CD4-positive, alpha-beta T cell treated with Interleukin-21 for 1 hour (primary cell): ENCODE data around the gene CHST2.
"Not testable (repeated sequence)": the region's sequence is repeated elsewhere in the genome, so short reads cannot be mapped to it uniquely, and the experiment has no call there.

Experiments
- DNase-seq: peaks from one replicate; pipeline ENCODE4 v3.0.0-alpha.2; 2020

Gene CHST2

GRCh38 chr3:143119009-143119914, at the start of gene CHST2:
Gene CHST2 (plus strand): TSS chr3:143119771. CDS start chr3:143120817, 1,046 bp downstream.
- DNase-seq = peak; percentile 65

DNA sequence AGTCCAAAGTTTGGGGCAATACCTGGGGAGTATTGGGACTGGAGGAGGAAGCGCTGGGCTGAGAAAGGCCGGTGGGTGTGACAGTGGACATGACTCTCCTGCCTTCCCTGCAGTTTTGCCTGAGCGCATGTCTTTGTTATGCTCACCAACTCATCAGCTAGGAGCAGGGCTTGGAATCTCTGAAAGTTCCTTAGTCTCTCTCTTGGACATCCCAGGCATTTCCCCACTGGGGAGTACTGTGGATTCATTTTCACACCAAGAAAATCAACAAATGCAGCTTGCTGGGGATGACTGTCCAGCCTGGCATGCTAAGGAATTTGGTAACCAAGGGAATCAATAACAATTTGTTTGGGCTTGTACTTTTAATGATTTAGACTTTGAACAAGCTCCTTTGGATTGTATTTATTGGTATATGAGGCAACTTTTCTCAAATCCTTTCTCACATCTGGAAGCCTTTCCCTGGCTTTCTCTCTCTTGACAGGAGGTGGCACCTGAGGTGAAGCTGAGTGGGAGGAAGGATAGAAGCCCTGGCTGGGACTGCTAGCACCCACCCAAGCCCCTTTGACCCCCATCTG, 48.5 kb upstream of the CHST2 start:
- DNase-seq = no peak

- no peak for DNase-seq
Observed at GRCh38 chr3:143071776-143072175, 47.8 kb upstream of the CHST2 start.

- DNase-seq = not testable (repeated sequence)
Observed at GRCh38 chr3:143072298-143073020, 47.1 kb upstream of the CHST2 start.

GRCh38 chr3:143073541-143073940, 46.0 kb upstream of the CHST2 start:
- not testable (repeated sequence) for DNase-seq

DNA sequence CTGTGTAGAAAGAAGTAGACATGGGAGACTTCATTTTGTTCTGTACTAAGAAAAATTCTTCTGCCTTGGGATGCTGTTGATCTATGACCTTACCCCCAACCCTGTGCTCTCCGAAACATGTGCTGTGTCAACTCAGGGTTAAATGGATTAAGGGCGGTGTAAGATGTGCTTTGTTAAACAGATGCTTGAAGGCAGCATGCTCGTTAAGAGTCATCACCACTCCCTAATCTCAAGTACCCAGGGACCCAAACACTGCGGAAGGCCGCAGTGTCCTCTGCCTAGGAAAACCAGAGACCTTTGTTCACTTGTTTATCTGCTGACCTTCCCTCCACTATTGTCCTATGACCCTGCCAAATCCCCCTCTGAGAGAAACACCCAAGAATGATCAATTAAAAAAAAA, 45.6 kb upstream of the CHST2 start:
- not testable (repeated sequence) for DNase-seq

- DNase-seq = no peak
Observed at GRCh38 chr3:143078883-143079282, 40.7 kb upstream of the CHST2 start.

DNA sequence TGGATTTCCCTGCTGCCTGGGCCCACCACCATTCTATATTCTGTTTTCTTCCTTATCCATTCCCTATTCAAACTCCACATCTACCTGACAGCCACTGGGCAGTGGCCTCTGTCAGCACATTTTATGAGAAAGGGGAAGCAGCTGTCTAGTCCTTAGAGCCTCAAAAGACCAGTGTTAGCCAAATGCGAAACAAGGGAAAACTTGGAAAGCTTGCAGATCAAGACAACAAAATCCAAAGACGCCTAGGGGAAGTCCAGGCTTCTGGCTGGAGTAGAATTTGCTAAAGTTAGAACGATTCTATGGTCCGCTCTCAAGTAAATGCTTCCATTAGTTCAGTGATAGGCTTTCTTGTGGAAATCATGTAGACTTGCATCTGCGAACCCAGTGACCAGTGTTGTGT, 39.4 kb upstream of the CHST2 start:
- DNase-seq = no peak

DNA sequence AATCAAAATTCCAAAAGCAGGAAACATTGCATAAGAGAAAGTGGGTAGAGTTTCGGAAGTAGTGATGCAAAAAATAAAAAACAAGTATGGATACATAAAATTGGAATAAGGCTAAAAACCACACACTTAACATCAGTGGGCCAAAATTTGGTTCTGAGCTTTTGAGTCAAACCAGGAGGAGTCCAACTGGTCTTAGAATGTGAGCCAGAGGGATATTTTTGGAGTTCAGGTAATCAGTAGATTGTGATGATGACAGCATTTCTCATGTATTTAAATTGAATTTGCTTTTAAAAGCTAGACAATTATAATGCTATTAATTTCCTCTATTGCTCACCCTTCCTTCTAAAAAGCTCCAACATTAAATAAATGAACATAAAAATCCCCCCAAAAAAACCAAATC, 38.2 kb upstream of the CHST2 start:
- no peak for DNase-seq

DNA sequence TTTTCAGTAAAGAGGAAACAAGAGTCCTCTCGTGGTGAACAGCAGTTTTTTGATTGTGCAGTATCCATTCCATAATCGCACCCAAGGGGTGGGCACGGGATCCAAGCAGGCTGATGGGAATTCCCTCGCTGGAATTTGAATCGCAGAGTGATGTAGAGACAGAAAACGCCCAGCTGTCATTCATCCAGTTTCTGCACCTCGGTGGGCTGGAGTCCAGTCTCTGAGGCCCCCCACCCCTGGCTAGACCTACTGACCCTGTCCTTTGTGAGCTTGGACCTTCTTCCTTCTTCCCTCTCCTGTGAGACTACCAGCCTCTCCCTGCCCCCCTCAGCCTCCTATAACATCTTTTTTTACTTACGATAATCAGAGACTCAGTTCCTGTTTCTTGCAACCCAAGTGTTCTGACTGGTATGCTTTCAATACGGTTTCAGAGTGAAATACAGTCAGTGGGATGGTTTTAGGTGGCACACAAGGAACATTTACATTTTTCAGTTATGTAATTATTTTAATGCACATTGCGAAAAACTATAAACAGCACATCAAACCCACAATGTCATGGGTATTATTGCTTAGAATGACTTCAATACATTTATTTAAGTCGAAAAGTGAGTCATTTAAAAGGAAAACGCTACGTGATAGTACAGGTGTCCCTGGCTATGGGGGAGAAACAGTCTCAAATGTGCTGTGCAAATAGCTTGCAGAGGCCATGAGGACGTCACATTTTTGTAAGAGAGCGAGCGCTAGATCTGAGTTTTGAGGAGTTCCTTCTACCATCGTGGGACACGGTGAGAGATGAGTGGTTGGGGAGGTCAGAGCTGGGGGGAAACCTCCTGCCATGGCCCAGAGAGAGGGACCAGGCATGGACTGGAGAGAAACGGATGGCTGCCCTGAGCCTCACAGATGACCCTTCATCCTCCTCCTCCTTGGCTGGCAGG, 37.5 kb upstream of the CHST2 start:
- DNase-seq = peak; percentile 2

- no peak for DNase-seq
Observed at GRCh38 chr3:143083781-143084180, 35.8 kb upstream of the CHST2 start.

DNA sequence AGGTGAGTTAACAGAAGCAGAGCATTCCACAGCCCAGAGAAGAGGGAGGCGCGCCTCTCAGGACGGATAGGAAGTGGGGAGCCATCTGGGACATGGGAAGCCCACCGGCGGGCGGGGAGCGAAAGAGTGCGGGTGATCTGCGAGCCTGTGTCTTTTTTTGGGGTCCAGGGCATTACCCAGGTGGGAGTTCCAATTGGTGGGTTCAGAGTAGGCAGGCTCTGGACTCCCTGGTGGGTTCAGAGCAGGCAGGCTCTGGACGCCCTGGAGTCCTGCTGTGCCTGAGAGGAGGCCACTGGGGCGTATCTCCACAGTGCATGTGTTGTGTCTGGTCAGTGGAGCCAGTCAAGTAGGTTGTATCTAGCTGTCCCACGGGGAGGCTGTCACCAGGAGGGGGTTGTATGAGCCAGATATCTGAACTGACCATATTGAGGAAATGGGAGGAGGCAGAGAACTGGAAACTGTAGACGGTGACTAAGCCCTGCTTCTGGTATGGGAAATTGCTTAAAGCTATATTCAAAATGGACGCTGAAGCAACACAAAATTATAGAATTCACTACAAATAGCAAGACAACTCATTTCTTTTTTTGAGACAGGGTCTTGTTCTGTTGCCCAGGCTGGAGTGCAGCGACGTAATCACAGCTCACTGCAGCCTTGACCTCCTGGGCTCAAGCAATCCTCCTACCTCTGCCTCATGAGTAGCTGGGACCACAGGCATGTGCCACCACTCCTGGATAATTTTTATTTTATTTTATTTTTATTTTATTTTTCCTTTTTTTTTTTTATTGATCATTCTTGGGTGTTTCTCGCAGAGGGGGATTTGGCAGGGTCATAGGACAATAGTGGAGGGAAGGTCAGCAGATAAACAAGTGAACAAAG, 34.5 kb upstream of the CHST2 start:
- DNase-seq = peak; percentile 3

DNA sequence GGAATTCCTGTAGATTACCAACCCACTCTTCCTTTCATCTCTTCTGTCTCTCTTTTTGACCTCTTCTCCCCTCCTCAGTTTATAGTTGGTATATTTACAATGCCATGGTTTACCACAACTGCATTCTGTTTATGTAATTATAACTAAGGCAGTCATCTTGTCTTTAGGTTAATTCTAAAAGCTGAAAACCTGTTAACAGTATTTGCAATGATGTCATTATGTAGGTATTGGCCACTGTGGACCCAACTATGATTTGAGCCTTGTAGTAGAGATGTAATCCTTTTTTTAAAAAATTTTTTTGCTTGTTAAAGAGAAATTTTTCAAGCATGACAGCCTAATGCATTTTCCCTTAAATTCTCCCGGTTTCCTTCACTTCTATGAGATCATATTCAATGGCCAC, 30.7 kb upstream of the CHST2 start:
- no peak for DNase-seq

- DNase-seq = no peak
Observed at GRCh38 chr3:143089965-143090364, 29.6 kb upstream of the CHST2 start.

- DNase-seq = no peak
Observed at GRCh38 chr3:143090486-143090885, 29.1 kb upstream of the CHST2 start.

DNA sequence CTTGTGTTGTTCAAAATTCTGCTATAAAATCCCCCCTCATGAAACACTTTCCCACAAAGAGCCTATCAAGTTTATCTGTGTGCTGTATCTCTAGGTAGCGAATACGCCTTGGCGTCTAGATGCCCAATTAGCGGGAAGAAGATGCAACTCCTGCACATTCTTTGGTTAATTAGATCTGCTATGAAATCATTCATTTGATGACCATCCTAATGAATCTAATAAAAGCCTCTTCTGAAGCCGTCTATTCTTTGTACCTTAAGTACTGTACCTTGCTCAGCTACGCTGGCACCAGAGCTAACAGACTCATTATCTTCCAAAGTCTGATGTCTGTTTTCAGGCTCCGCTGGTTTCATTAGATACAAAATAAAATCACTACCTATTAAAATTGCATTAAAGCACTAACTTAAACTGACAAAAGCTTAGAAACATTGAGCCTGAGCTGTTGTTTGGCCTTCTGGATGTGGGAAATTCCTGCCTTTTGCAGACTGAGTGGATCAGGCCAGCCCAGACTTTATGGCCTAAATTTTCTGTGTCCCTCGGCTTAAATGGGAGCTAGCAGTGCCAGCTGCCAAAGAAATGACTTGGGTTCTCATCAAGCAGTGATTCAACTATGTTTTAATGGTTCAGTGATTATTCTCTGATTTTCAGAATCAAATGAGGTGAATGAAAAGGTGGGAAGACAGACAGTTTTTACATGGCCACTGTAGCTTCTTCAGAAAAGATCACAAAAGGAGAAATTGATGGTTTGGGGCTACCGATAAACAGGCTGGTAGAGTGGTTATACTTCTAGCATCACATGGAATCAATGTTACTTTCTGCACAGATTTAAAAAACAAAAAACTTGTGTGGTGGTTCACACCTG, 28.4 kb upstream of the CHST2 start:
- DNase-seq = no peak

DNA sequence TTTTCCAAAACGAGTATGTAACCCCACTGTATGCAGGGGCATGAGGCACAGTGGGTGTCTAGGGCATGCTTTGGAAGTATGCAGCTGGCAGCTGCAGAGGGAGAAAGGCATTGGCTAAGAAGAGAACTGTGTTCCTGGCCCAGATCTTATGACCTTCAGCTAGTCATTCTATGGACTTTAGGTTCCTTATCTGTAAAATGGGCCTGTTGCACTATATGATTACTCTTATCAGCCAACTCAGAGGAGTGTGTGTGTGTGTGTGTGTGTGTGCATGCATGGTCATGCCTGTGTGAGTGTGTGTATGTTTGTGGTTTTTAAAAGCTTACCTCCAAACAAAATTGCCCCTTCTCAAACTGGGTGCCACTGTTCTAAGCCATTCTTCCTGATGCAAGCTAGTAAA, 27.4 kb upstream of the CHST2 start:
- no peak for DNase-seq

GRCh38 chr3:143095813-143096212, 23.8 kb upstream of the CHST2 start:
- DNase-seq = no peak

DNA sequence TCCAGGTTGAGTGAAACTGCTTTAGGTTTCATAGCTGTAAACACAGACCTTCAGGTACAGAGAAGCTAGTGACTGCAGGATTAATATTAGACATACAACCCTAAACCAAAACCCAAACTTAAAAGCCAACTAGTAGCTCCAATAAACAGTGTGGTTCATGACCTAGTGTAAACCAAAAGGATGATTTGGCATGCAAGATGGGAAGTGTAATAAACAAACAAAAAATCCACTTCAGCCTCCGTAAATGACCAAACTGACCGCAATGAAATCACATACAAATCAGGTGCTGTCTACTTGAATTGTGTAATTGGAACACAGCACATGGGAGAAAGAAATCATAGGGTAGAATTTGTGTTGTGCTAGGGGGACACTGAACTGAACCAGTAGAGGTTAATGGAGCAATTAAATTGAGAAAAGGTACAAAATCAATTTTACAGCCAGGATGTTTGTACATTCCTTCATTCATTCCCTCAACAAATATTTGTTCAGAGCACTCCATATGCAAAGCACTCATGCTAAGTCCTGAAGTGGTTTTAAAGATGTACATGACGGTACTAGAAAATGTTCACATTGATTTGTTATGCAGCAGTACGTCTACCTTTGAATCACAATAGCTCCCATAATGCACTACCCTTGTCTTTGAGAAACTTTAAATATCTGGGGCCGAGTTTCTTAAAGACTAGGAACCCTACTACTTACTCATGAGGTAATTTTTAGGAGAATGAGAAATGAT, 21.4 kb upstream of the CHST2 start:
- no peak for DNase-seq

- DNase-seq = no peak
Observed at GRCh38 chr3:143099210-143099609, 20.4 kb upstream of the CHST2 start.
